PC-3 (cell line): ENCODE data around the gene TBC1D2B.

Experiments
- CTCF ChIP-seq: fragments of 300-600 bp; sonication (generic); conservative IDR thresholded peaks from 2 replicates; pipeline ENCODE4 v1.5.1; 2017; ENCODE audit warnings: antibody characterized with exemption, low read depth, mild to moderate bottlenecking, low read length
- EZH2phosphoT487 ChIP-seq: fragments of 300-600 bp; sonication (generic); IDR thresholded peaks from 2 replicates; pipeline ENCODE4 v1.6.1; 2018; ENCODE audit warnings: mild to moderate bottlenecking, antibody characterized with exemption, low read length, borderline replicate concordance

GRCh38 chr15:78018445-78018844, 59.1 kb downstream of the TBC1D2B start:
- TF ChIP-seq CTCF (no peak), EZH2phosphoT487 (no peak)
